ENCODE results near the gene TOX3.

The TOX3 gene

DNA sequence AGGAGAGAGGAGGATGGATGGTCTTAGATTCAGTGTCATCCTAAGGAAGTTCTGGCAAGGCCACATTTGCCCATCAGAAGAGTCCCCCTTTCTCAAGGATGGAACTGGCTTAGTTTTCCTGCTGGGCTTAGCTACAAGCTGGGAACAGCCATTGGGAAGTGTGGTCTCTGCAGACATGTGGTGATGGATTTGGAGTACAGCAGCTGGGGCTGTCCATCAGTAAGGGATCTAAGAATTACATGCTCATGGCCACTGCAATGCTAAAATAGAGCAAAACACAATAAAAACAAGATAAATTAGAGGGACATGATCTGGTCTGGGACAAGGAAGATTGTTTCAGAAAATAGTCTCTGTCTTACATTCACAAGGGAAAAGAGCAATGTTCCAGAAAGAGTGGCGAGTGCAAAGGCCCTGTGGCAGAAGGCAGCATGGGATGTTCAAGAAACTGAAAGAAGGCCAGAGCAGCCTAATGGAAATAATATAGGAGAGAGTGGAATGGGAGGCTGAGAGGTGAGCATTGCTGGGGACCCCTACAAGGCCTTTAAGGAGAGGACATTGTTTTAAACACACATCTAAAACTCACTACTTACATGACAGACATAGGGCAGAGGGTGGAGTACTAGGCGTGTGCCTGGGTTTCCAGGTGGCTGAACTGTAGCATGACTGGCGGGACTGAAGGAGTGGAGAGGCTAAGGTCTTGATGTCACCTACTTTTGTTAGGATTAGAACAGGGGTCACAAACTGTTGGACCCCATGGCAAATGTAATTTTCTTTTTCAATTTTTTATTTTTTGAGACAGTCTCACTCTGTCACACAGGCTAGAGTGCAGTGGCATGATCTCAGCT, 17.0 kb upstream of the TOX3 start:
- DNase-seq: no peak

DNA sequence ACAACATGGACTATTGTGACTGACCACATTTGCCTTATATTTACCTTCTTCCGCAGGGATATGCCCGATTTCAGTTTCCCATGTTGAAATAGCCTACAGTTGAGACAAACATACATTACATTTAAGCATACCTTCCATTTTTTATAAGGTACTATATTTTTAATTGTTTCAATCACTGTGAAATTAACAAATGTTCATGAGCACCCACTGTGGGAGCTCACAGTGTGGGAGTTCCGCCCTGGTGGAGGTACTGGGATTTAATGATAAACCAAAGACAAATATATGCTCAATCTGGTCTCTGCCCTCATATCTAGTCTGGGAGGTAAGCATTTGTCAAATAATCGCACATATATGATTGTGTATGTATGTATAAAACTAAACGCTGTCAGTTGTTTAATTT, 15.8 kb upstream of the TOX3 start:
- no peak for DNase-seq

DNA sequence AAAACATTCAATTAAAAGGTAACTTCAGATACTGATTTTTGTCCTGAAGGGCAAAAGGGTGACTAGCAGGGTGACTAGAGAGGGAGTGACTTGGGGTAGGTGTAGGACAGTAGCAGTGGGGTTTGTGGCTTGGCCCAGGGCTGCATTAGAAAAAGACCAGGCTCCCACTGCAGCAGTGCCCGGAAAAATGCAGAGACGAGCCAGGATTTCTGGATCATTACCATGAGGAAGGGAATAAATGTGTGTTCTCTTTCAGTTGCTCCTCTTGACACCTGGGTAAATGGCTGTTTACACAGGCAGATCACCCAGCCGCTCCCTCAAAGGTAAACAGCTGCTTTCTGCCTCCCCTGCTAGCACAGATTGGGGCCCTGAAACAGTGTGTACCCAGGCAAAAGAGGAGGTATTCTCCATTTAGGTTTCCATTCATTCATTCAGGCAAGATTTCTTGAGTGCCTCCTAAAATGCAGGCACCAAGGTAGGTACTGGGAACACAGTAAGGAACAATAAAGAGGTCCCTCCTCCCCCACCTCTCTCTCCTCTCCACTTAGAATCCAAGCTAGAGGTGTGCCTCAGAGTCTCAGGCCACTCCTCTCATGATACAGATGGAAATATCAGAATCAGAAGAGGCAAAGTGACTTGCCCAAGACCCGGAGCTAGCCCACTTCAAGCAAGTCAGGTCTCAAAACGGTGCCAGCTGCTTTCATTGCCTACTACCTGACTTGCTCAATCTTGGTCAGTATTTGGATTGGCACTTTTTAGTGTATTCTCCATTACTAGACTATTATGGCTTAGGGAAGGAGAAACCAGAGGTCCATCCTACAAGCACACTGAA, 15.2 kb upstream of the TOX3 start:
- no peak for DNase-seq

DNA sequence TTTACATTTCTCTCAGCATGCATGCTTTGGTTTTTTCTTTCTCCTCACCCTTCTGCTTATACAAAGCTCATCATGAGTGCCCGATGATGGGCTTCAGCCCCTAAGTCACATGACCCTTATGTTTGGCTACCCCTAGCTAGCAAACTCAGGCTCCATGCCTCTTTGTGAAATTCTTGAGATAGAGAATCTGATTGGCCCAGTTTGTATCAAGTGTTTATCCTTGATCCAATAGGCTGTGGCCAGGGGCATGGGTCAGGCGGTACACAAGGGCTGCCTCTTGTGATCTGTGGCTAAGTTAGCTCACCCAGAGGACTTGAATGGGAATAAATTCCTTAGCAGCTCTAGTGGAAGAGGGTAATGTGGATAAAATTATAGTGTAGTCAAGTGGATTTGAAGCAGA, 11.5 kb upstream of the TOX3 start:
- DNase-seq: no peak

DNA sequence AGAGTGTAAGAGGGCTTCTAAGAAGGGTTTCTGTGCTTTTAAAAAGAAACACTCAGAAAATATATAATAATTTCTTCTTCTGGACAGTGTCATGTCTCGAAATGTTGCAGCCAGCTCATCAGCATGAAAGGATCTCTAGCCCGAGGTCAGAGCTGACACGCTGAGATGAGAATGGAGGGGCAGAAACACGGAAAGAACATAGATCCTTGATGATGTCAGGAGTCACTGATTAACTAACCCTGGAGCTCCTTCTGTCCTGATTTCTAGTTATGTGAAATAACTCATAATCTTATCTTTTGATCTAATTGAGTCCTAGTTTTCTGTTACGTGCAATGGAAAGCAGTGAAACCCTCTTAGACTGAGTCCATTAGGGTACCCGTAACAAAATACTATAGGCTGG, 10.3 kb upstream of the TOX3 start:
- no peak for DNase-seq

DNA sequence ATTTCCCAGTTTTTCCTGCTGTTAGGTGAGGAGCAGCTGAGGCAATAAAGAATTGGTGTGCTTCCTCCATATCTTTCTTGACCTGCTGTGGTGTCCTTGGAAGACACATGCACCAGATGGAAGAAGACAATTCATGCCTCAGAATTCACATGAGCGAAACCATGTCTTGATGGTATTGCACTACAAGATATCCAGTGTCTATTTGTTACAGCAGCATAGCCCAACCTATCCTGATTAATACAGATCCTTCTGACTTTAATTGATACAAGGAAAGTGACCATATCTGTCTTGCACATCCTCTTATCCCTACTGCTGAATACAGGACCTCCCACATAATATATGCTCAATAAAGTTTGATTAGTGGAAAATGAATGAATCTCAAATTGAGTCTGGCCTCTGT, 9.1 kb upstream of the TOX3 start:
- DNase-seq: no peak

DNA sequence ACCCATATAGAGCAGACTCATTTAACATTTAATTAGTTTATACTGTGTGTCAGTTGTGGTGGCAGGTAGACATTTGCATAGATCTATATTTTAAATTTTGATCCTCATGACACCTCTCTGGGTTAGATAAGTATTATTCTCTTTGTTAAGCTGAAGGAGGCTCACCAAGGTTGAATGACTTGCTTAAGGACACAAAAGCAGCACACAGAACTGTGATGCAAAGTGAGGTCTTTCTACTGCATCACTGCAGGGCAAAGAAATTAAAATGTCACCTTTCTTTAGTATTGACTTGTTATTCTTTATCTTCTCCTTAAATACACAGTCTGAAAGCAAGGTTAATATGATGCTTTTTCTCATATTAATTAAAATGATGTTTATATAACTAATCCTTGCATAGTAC, 8.6 kb upstream of the TOX3 start:
- no peak for DNase-seq

DNA sequence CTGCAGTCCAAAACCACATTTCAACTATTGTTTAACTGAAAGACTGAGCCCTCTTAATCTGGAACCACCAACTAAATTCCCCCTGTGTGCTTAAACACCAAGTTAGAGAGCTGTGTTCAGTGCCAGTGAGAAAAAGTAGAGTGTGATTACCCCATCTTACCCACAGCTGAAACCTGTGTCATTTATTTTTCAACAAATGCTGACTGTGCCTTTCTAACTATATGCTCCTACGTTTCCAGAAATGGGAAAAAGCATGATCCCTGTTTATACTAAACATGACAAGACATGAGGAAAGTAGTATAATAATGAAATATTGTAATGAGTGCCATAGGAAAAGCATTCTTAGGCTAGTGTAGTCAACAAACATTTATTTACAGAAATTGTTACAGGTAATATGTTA, 7.4 kb upstream of the TOX3 start:
- DNase-seq: no peak

DNA sequence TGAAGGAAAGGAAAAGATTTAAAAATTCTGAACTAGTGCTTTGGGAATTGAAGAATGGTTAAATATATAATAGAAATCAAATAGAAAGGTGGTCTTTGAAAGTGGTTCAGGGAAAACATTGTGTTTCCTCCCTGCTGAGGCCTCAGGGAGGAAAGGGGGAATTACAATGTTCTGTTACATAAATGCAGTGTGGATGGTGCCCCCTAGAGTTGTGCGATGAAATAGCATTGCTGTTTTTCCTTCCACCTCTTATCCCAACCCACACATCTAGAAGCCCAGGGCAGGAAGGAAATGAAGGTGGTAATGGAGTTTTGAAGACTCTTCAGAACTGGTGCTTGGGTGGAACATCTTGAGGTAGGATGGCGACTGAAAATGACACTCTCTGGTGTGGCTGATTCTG, 6.4 kb upstream of the TOX3 start:
- no peak for DNase-seq

DNA sequence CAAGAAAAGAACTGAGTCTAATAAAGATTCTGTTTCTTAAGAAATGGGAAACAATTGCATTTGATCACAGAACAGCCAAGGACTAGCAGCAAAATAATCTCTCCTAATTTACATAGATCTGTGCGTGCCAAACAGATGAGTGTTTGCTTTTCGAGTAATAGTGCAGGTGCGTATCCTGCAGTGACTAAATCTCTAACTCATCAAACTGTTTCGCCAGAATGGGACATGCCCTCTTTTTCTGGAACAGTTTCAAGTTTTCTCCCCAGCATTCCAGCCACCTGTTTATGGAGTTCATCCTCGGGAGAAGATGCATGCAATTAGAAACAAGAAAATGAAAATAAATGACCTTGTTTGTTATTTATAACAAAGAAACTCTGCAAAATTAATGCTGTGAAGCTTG, 5.7 kb upstream of the TOX3 start:
- no peak for DNase-seq

DNA sequence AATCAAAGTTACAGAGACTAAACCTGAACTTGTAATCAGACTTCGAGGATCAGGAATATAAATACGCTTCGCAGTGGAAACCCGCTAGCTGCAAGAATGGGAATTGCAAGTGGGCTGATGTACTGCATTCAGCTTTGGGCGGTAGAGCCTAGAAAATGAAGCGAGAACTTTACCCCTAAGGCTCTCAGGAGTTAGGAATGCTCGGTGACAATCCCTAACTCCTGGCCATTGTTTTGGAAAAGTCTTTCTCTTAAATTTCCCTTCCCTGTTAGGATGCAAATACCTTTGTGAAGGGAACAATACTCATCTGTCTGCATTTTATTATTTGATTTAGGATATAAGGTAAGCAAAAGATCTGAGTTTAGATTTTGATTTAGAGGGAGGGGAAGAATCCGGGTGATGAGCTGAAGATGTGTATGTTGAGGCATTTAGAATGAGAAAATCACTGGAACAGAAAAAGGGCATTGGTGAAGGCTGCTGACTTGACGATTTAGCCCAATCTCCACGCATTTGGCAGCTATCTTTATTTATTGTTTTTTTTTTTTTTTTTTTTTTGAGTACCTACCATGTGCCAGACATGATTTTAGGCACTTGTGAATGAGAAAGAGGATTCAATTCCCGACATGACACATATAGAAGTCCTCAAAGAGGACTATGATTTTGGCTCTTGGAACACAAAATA, 2.2 kb upstream of the TOX3 start:
- DNase-seq: no peak

DNA sequence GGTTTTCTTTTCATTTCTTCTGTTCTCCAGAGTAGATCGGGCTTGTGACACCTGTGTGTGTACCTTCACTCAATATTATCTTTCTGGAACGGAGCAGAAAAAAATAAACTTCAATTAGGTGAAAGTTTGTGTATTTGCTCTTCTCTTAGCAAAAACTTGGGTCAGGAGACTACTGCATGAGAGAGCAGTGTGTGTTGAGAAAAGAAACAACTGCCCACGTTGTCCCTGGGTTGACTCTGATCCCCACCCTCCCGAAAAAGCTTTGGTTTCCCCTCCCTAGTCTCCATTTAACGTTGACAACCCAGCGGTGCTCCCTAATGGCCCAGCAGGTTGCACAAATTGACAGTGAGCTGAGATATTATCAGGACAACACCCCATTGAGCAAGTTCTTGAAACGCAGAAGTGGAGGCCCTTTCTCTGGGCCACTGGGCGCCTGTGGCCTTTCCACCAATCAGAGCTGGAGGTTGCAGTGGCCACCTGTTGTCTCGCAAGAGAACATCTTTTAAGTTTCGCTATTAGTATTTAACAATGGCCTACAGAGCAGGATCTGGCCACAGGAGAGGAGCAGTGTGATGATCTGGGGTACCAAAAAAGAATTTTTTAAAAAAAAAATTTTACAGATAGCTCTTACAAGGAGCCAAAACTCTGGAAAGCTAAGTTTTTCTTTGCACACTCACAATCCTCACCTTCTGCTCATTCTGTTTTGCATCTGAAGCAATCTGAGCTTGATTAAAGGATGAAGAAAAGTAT, 1.5 kb upstream of the TOX3 start:
- no peak for DNase-seq

DNA sequence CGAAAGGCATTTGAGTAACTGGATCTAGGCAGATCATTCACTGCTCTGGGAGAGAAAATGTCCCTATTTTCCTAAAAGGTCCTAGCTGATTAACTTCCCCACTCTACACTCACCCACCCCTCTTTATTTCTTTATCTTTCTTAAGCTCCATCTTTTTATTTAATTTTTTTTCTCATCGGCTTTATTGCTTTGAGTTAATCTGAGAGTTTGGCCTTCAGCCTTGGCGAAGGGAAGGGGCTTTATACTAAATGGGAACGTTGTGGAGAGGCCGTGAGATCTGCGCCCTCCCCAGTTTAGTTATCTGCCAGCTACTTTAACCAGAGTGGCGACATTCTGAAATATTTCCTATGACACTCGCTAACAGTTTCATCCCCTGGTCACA, 882 bp upstream of the TOX3 start:
- DNase-seq: no peak

DNA sequence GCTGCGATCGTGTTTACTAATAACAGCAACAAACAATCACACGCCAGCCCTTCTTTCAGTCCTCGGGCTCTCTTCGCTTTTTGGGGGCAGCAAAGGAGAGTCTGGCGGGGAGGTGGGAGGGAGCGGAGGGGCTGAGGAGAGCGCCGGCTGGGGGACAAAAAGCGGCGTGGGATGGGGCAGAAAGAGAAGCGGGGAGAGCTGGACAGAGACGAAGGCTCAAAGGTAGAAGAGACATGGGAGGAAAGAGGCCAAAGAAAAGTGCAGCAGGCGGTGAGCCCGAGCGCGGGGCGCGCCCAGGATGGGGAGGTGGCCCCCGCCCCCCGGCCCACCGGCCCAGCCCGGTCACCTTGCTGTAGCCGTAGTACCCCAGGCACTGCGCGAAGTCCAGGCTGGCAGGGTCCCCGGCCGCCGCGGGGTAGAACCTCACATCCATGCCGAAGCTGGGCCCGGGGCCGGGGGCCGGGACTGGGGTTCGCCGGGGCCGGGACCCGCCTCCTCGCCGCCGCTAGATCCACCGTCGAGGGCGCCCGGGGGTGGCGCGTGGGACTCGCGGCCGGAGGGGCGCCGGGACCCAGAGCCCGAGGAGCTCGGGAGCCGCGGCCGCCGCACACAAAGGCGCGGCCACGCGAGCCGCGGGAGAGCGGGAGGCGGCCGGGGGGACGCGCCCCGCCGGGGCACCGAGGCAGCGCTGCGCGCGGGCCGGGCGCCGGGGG, 496 bp downstream of the TOX3 start:
- no peak for DNase-seq

DNA sequence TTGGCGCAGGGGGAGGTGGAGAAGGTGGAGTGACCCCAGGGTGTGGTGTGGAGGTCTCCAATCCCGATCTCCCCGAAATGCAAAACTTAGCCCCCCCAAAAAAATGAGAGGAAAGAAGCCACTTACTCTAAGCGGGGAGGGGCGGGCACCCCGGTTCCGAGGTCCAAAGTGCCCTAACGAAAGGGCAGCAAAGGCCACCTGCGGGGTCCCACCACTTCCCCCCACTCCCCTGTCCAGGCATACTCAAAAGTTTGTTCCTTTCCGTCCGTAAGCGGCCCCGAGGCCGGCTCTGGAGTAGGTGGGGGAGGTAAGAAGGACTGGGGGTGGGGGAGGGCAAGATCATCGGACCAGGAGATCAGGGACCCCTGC, 1.1 kb downstream of the TOX3 start:
- DNase-seq: no peak

DNA sequence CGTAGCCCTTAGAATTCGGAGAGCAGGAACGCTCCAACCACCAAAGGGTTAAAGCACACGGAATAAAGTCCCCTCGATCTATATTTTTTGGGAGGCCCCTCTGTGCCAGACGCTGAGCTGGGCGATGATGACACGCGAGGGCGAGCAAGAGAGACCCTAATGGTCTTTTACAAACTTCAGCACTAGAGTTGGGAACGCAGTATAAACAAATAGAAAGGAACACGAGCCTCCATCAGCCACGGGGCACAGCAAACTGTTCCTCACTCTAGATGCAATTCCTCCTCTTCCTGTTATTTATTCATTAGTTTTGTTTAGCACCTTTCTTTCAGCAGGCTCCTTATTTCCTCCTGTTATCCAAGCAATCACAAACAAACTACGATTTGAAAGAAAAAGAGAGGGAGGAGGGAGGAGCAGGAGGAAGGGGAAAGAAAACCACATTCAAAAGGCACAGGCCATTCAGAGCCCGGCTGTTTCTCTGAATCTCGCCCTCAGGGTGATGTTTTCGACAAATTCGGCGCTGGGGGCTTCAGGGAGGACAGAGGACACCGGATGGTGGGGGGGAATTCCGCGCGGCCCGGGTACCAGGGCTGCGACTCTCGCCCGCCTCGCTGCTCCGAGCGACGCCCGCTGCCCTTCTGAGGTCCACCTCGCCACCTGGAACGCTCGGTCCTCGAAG, 1.6 kb downstream of the TOX3 start:
- DNase-seq: no peak

DNA sequence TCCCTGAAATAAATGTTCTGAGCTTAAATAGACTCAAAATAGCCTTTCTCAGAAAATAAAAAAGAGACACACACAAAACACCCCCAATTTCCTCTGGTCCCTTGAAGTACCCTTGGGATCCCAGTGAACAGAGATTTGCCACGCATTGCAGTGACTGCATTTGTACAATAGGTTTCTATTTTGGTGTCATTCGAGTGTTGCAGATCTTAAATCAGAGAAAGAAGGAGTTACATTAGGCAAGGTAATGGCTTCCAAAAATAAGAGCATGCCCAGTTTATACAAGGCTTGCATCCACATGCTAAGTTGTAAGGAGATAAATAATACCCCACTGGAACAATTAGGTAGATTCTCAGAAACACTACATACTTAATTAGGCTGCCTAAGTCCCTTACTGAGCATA, 2.2 kb downstream of the TOX3 start:
- DNase-seq: no peak

DNA sequence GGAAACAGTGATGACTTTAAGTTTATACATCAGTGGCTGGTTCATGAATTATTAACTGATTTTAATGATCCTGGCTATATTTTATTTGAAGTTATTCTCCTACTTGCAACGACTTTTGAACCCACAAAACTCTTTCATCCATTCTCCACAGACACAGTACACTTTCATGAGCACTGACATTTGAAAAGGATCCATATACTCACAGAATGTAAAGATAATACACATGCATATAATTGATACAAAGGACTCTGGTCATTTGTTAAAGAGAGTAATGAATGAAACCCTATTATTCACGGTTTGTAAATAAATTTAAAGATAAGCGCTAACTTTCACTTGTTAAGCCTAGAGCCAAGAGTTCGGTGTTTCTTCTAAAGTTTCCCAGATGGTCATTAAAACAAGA, 3.3 kb downstream of the TOX3 start:
- no peak for DNase-seq

DNA sequence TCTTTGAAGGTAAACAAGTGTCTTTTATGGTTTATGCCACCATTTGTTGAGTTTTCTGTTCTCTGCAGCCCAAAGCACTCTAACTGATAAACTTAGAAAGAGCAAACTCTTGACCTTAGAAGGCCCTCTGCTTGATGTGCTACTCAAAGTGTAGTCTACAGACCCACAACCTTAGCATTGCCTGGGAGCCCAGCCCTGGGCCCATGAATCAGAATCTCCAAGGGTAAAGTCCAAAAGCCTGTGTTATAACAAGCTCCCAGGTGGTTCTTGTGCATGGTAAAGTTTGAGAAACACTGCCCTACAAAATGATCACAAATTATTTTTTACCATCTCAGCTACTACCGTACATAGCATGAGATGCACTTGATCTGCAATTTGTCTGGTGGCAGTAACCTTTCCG, 6.0 kb downstream of the TOX3 start:
- DNase-seq: no peak

DNA sequence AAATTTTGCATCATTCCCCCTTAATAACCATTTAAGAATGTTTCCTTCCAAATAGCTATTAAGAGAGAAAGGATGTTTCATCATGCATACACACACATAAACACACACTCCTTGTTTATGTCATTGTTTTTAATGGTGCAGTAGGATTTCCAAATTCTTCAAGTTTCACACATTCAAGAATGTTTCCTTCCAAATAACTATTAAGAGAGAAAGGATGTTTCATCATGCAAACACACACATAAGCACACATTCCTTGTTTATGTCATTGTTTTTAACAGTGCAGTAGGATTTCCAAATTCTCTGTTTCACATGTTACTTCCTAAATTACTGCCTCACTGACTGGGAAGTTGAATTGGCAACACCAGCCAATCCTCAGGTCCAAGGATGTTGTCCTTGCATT, 7.8 kb downstream of the TOX3 start:
- no peak for DNase-seq

DNA sequence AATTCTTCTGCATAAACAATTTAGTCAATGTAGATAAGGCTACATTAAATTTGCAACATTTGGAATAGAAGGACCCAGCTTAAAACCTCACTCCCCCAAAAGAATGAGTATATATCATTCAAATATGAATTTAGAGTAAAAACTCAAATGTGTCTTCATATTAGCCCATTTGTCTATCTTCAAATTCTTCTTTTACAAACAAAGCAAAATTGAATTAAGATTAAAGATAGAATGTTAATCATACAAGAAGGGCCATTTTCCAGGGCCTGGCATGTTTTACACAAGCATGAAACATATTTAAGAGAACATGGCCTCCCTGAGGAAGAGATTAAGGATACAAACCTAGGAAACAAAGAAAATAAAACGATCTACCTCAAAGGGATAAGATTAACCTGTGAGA, 8.4 kb downstream of the TOX3 start:
- no peak for DNase-seq

DNA sequence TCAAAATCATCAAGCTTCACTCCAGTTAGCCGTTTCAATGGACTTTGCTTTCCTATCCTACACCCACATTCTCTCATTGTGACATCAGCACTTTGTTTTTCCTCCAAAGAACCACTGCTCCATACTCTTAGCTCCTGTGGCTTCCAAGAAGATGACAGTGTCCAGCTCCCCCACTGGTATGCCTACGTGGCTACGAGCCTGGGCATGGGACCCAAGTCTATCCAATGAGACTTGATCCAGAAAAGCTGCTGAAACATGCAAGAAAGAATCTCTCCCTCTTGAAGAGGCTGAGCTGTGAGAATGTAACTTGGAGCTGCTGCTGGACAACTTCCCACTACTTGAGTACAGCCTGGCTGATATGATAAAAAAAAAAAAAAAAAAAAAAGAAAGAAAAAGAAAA, 9.4 kb downstream of the TOX3 start:
- DNase-seq: no peak
